Activated CD4-positive, alpha-beta T cell treated with anti-CD3 and anti-CD28 coated beads for 4 hours (primary cell): ENCODE measurements around the gene SPNS2.
"Not testable (repeated sequence)": the region's sequence is repeated elsewhere in the genome, so short reads cannot be mapped to it uniquely, and the experiment has no call there.

Experiments
- DNase-seq, 2 donors: peaks; one replicate each; pipeline ENCODE4 v3.0.0-alpha.2; 2020

The SPNS2 gene

GRCh38 chr17:4576161-4576558 lies 77.5 kb downstream of the SPNS2 start:
- no peak for DNase-seq

DNA sequence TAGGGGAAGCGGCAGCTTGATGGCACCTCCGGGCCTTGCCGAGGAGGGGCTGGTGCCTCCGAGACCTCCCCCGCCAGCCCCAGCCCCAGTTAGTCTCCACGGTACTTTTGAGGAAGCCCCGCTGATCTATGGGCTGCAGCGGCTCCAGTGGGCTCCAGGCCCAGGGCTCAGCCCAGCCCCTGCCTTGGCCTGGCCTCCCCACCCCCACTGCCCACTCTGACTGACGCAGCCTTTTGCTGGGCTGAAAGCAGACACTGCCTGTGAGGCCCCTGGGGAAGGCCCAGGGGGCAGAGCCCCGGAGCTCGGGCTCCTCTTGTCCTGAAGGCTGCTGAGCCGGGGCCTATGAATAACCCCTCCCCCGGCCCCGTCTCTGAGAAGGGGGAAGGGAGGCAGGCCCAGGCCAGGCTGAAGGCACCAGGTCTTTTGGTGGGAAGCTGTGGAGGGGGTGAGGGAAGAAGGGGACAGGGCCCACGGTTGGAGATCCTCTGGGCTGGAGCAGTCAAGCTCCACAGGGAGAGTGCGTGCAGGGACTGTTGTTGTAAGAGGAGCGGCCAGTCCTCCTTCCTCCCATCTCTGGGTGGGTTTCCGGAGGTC lies 78.1 kb downstream of the SPNS2 start:
- no peak for DNase-seq

DNA sequence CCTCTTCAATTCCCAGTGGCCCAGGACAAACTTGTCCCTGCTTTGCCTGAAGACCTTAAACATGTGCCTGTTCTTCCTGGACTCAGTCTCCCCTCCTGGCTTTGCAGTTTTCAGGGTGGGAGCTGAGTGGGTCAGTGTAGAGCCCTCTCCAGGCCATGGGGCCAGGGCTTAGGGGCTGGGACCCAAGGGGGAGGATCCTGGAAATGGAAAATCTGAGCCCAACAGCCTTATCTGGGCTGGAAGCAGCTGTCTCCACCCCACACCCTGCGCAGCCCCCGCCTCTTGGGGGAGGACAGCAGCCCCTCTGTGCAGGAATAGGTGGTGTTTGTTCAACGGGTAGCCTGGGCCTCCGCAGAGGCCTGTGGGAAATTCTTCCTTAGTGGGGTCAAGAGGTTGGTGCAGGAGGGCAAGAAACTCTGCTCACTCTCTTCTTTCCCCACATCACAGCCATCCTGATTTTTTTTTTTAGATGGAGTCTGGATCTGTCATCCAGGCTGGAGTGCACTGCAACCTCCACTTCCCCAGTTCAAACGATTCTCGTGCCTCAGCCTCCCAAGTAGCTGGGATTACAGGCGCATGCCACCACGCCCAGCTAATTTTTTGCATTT lies 78.8 kb downstream of the SPNS2 start:
- DNase-seq = no peak

- DNase-seq = not testable (repeated sequence)
These were observed 79.7 kb downstream of the SPNS2 start for GRCh38 chr17:4578349-4578748.

DNA sequence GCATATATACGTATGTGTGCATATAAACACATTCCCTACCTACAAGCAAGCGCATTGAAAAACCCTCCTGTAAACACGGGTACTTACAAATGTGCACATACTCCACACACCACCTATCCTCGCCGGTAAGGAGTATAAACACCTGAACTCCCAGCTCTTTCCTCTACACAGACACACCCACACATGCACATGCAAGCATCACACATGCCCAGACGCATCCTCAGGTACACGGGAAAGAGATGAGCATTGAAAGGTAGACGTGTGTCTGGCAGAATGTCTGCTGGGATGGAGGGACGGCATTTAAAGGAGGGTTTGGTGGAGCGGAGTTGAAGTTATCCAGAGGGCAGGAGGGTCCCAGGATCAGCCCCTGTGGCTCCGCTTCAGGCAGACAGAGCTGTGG lies 81.0 kb downstream of the SPNS2 start:
- no peak for DNase-seq

DNA sequence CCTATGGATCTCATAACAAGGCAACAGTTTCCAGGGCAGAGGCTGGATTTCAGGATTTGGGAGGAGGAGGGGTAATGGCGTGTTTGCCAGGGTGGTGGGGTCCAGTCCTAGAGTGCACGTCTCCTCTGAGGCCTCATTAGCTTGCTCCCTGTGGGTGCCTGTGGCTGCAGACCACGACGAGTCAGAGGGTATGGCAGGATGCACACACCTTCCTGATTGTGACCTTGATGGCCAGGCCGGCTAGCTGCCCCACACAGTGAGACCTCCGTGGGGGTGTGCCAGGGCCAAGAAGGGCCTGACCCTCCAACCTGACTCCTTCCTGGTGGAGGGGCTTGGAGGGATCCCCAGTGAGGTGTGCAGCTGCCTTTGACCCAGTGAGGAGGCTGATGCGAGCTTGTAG lies 81.6 kb downstream of the SPNS2 start:
- DNase-seq = no peak

DNA sequence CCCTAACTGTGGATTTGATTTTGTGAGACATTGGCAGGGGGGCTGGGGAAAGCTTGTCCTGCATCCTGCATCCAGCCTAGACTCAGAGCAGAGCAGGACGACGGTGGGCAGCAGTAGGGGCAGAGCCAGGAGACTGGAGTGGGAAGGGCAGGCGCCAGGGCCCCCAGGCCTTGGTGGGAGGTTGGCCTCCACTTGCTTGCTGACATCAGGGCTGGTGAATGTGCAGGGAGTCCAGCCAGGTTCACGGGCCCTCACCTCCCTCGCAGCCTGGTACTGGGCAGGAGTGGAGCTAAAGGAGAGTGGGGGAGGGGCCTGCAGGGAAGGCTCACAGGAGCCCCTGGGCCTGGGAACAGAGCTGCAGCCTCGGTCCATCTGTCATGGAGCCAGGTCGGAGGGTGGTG lies 83.4 kb downstream of the SPNS2 start:
- DNase-seq = no peak

GRCh38 chr17:4582691-4583090 lies 84.0 kb downstream of the SPNS2 start:
- no peak for DNase-seq

DNA sequence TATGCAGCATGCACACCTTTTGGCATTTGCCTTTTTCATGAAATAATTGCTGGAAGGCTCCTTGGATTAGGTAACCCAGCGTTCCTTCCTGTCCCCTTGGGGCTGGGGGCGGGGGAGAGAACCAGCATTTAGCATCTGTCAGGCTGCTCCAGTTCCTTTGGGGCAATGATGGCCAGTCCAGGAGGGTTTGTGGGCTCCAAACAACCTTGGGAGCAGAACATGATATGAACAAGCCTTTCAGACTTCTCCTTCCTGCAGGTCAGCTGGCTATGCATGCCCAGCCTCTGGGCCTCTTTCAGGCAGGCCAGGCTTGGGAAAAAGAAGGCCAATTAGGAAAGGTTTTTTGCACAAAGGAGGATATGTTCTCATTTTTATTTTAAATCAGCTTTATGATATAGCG lies 84.5 kb downstream of the SPNS2 start:
- no peak for DNase-seq

DNA sequence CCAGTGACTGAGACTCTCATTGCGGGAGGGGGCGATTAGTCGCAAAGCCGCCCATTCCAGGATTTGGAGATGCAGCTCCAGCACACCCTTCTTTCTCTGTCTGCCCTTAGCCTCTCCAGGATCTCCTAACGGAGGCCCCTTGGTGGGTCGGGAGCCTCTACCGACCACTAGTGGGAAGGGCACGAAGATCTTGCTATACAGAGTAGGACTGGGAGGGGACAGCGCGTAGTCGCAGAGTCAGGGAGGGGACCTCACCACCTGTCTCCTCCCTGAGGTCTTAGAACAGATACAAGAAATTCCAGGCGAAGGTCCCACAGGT lies 85.1 kb downstream of the SPNS2 start:
- no peak for DNase-seq

DNA sequence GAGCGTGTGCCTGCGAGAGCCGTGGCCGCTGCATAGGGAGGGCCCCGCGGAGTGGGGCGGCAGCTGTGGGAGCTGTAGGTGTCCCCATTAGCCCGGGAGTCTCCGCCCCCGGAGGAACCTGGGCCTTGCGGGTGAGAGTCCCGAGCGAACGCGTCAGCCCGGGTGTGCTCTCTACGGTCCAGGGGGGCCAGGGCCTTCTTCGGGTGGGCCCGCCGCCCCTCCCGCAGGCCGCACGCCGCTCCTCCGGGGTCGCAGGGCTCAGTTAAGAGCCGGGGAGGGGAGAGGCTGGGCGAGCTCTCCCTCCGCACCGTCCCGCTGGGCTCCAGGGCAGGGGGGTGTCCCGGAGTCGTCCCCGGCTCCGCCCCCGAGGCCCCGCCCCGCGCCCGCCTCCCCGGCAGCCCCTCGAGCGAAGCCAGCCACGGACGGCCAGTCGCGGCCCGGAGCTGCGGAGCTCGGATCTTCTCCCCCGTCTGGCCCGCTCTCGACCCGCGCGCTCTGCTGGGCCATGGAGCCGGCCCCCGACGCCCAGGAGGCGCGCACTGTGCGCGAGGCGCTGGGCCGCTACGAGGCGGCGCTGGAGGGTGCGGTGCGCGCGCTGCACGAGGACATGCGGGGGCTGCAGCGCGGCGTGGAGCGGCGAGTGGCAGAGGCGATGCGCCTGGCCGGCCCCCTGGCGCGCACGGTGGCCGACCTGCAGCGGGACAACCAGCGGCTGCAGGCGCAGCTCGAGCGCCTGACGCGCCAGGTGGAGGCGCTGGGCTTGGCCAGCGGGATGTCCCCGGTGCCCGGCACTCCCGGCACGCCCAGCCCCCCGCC lies 85.6 kb downstream of the SPNS2 start, which contains the start of gene SMTNL2:
SMTNL2 (plus strand) TSS at position 429 of the 816 bp plus-strand sequence; CDS start at position 506, 77 bp downstream.
- DNase-seq = no peak

GRCh38 chr17:4584917-4585637 lies 86.4 kb downstream of the SPNS2 start:
- no peak for DNase-seq

- DNase-seq = no peak
These were observed 86.9 kb downstream of the SPNS2 start for GRCh38 chr17:4585638-4585994.

DNA sequence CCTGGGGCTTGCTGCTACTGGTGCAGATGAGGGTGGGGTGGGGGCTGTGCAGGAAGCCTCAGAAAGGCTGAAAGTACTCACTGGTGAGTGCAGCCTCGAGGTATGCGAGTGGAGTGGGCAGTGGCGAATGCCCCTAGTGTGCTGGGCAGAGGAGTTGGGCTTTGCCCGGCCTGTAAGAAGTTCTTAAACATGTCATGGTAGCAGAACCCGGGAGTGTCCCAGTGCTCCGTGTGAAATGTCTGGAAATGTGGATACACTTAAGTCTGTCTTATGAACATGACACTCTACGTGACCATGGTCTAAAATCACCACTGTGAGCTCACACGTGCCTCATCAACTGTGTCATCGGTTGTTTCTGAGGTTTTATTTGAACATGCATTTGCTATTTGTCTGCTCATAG lies 87.4 kb downstream of the SPNS2 start:
- DNase-seq = no peak

GRCh38 chr17:4587195-4587594 lies 88.5 kb downstream of the SPNS2 start:
- DNase-seq = no peak

GRCh38 chr17:4587803-4588202 lies 89.1 kb downstream of the SPNS2 start:
- no peak for DNase-seq

DNA sequence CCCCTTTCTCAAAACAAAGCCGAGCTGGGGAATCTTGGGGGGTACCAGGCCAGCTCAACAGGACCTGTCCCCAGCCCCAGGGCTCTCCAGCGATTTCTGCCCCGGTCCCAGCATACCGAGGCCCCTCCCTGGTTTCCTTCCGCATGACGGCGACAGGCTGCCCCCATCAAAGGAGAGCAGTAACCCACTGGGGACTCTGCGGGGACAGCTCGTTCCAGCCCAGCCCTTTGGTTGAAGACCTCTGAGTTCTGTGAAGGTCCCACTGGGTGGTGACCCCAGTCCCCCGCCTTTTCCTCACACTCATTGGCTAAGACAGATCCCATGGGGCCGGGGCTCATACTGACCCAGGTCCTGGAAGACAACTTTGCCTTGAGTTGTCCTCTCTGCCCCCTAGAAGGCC lies 89.7 kb downstream of the SPNS2 start:
- no peak for DNase-seq
